GM12872 (cell line): ENCODE data around the gene HTT.

ENCODE experiments used
- TF ChIP-seq, protein P1 (sequence below): IDR thresholded peaks from 3 replicates; pipeline ENCODE4 v1.5.1; 2011; ENCODE audit warnings: low read depth, mild to moderate bottlenecking, low read length, moderate library complexity; ENCODE audit not compliant: insufficient read depth

The HTT gene

DNA sequence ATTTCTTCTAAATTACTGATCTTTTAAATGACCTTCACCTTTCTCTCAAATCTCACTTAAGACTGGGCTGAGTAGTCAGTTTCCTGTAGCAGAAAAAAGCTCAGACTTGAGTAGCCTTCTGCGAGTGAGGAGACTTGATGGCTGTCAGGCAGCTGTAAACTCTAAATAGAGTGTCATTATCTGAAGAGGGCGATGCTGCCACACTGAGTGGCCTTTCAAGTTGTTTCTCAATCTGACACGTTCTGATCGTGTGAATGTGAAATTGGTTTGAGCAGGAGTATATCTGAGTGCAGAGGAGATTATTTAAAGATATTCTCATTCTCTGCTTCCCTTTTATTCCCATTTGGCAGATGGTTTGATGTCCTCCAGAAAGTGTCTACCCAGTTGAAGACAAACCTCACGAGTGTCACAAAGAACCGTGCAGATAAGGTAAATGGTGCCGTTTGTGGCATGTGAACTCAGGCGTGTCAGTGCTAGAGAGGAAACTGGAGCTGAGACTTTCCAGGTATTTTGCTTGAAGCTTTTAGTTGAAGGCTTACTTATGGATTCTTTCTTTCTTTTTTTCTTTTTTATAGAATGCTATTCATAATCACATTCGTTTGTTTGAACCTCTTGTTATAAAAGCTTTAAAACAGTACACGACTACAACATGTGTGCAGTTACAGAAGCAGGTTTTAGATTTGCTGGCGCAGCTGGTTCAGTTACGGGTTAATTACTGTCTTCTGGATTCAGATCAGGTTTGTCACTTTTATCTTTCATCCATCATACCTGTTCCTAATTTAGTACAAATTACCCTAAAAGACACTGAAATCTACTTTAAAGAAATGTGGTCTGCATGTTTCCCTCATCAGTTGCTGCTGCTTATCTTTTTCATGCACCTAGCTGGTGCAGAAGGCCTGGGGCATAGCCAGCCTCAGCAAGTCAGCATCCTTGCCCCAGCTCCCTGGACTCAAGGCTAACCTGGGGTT lies 100.2 kb downstream of the HTT start:
- TF ChIP-seq, protein P1, sequence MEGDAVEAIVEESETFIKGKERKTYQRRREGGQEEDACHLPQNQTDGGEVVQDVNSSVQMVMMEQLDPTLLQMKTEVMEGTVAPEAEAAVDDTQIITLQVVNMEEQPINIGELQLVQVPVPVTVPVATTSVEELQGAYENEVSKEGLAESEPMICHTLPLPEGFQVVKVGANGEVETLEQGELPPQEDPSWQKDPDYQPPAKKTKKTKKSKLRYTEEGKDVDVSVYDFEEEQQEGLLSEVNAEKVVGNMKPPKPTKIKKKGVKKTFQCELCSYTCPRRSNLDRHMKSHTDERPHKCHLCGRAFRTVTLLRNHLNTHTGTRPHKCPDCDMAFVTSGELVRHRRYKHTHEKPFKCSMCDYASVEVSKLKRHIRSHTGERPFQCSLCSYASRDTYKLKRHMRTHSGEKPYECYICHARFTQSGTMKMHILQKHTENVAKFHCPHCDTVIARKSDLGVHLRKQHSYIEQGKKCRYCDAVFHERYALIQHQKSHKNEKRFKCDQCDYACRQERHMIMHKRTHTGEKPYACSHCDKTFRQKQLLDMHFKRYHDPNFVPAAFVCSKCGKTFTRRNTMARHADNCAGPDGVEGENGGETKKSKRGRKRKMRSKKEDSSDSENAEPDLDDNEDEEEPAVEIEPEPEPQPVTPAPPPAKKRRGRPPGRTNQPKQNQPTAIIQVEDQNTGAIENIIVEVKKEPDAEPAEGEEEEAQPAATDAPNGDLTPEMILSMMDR = no peak

DNA sequence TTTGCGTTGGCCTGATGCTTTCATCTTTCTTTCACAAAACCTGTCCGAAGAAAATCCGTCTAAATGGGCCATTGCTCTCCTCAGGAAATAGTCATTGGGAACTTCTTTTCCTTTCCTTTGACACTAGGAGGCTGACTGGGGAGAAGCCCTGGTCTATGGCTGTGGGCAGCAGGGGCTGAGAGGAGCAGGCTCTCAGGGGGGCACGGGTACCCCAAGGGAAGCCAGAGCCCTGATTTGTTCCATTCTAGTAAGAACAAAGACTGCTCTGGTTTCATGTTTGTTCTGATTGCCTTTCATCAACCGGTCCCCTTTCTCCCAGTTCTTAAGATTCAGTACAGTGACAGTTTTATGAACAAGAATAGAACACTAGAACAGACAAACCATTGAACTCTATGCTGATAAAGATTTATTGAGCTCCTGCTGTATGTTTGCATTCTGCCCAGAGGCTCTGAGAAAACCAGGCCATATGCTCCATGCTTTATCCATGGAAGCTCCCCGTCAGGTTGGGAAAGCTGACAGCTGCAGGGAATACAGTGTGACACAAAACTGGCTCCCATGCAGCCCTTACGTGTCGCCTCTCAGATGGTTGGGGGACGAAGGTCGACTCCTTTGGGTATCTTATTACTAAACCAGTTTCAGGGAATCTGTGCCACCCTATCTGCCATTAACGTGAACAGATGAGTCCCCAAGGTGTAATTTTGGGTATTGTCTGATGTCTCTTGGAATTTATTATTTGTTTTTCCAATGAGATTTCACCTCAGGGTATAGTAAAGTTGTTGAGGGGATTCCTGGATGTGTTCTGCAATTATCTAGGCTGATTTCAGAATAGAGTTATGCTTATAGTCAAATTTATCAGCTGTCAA lies 102.1 kb downstream of the HTT start:
- TF ChIP-seq, protein P1 = no peak

DNA sequence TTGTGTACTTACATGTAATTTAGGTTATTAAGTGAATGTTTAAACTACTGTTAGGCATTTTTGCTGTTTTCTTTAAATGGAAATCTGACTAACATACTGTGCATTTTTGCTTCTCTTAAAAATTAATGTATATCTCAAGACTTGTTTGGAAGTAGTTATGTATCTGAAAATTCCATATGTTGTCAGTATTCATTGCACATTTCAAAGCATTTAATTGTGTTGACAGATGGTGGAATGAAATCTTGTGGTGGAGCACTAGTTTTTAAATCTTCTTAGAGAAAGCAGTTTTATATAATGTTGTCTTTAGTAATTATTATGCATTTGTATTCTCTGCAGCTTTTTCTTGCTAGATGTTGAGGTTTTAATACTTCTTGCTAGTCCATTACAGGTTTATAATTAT lies 102.9 kb downstream of the HTT start:
- TF ChIP-seq, protein P1 = no peak

DNA sequence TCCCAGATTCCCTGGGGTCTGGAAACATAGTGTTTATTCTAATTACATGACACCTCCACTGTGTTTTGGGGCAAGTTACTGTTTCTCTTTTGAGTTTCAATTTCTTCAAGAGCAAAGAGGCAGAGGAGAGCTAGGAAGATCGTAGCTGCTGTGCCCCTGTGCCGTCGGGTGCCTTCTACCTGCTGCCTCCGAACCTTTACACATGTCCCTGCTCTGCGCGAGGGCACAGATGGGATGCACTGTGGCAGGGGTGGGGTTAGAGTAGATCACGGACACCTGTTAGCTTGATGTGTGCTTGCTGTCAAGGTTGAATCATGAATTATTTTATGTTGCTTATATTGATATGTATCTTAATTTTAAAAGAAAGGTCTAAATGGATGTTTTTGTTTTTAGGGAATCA lies 103.4 kb downstream of the HTT start:
- TF ChIP-seq, protein P1 = no peak

DNA sequence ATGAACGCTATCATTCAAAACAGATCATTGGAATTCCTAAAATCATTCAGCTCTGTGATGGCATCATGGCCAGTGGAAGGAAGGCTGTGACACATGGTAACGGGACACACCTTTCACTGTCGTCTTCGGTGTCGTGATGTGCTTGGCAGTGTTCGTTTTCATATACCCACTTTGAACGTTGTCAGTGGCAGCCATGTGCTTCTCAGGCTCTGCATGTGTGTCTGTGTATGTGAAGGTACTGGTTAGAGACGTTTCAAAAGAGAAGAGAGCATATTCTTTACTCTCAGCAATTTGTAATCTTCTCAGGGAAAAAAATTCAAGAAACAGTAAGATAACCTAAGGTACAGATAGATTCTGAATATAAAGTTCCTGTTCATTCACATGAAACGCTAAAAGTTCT lies 103.9 kb downstream of the HTT start:
- TF ChIP-seq, protein P1 = no peak

DNA sequence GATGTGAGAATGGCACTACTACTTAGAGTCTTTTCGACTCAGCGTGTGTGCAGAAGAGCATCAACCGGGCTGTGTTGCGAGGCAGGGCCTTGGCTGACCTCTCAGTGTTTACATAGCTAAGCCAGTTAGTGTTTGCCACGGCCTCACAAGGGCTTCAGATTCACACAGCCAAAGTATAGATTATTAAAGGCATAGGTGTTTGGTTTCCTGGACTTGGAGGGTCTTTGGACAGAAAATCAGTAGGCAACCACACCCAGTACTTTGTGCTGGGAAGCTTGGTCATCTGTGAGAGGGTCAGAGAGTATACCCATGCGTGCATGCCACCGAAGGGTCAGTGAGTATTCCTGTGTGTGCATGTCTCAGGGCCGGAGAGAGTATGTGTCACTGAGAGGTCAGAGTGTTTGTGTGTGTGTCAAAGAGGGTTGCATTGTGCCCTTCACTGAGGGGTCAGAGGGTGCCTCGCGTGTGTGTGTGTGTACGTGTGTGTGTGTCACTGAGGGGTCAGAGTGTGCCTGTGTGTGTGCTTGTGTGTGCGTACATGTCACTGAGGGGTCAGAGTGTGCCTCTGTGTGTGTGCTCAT lies 104.7 kb downstream of the HTT start:
- TF ChIP-seq, protein P1 = no peak

DNA sequence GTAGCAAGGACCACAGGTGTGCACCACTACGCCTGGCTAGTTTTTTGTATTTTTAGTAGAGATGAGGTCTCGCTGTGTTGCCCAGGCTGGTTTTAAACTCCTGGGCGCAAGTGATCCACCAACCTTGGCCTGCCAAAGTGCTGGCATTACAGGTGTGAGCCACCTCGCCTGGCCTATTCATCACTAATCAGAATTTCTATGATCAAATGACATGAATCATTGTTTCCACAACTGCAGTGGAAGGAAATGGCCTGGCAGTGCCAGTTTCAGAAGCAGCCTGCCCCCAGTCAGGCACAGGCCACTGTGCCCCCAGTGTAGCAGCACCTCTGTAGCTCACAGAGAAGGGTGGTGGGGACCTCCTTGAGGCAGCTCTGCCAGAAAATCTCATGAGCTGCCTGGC lies 108.5 kb downstream of the HTT start:
- TF ChIP-seq, protein P1 = no peak
